Measurements from ENCODE around the gene NCBP3.

DNA sequence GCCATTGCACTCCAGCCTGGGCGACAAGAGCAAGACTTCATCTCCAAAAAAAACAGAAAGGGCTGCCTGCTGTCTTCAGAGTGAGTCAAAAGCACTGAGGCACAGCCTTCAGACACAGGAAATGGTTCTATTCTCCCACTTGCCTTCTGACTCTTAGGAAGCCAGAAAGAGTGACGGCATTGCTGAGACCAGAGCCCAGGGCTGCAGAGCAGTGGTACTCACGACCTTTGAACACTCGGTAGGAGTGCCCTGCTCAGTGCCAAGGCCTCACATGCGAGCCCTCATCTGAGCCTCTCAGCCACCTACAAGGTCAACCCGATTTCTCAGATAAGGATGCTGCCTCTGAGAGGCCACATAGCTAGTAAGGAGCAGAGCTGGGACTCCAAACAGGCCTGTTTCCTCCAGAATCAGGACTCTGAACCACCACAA, 41.5 kb downstream of the NCBP3 start:
- TF ChIP-seq, protein P1, sequence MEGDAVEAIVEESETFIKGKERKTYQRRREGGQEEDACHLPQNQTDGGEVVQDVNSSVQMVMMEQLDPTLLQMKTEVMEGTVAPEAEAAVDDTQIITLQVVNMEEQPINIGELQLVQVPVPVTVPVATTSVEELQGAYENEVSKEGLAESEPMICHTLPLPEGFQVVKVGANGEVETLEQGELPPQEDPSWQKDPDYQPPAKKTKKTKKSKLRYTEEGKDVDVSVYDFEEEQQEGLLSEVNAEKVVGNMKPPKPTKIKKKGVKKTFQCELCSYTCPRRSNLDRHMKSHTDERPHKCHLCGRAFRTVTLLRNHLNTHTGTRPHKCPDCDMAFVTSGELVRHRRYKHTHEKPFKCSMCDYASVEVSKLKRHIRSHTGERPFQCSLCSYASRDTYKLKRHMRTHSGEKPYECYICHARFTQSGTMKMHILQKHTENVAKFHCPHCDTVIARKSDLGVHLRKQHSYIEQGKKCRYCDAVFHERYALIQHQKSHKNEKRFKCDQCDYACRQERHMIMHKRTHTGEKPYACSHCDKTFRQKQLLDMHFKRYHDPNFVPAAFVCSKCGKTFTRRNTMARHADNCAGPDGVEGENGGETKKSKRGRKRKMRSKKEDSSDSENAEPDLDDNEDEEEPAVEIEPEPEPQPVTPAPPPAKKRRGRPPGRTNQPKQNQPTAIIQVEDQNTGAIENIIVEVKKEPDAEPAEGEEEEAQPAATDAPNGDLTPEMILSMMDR (IDR thresholded peaks at IDR 0.05): no peak
- TF ChIP-seq POLR2A (IDR thresholded peaks at IDR 0.05): no peak
- no peak for TF ChIP-seq POLR2AphosphoS5 (IDR thresholded peaks at IDR 0.05)

Measured in prostate gland (tissue), 2 donors.